Common myeloid progenitor, CD34-positive (primary cell): Measurements from ENCODE around the gene S100A8.

Source experiments
- CTCF ChIA-PET: fragments of 350-600 bp; sonication (Branson Sonifier 250); formaldehyde crosslinking; loops from one replicate; lab custom pipeline; 2021; ENCODE audit warnings: antibody characterized with exemption; lab: Charles Lee
- POLR2A ChIA-PET: fragments of 350-600 bp; sonication (Branson Sonifier 250); formaldehyde crosslinking; loops from one replicate; lab custom pipeline; 2021; ENCODE audit warnings: antibody characterized with exemption; lab: Charles Lee
- DNase-seq, 3 donors: peaks; one replicate each; pipeline versions ENCODE4 v3.0.0 to v3.0.0-alpha.2; 2013
- H3K27ac ChIP-seq, 2 experiments: 1 replicate in 1 of 2; 2 replicates in 1 of 2; pipeline ENCODE4 v1.7.0; 2013; ENCODE audit warnings: inconsistent platforms in 2 of 2, low read length in 2 of 2, mild to moderate bottlenecking in 2 of 2, low read depth in 1 of 2, moderate library complexity in 1 of 2; ENCODE audit not compliant: severe bottlenecking in 2 of 2, insufficient read depth in 1 of 2, poor library complexity in 1 of 2
- H3K27me3 ChIP-seq, 5 experiments: replicated peaks in 2 of 5; 1 replicate in 3 of 5; 2 replicates in 2 of 5; pipeline versions ENCODE4 v1.6.1 to v1.7.0; 2013; ENCODE audit warnings: low read length in 4 of 5, mild to moderate bottlenecking in 2 of 5, moderate library complexity in 2 of 5, inconsistent platforms in 1 of 5; ENCODE audit not compliant: insufficient read depth in 5 of 5, control insufficient read depth in 4 of 5
- H3K36me3 ChIP-seq, 4 experiments: 1 replicate in 2 of 4; 2 replicates in 2 of 4; pipeline versions ENCODE4 v1.6.1 to v1.7.0; 2013; ENCODE audit warnings: low read length in 3 of 4, control low read depth in 1 of 4, mild to moderate bottlenecking in 1 of 4; ENCODE audit not compliant: control insufficient read depth in 4 of 4, insufficient read depth in 4 of 4
- H3K4me1 ChIP-seq, 4 experiments: 1 replicate in 3 of 4; 2 replicates in 1 of 4; pipeline versions ENCODE4 v1.6.1 to v1.7.1; 2013; ENCODE audit warnings: low read length in 3 of 4, mild to moderate bottlenecking in 3 of 4, control low read depth in 1 of 4, inconsistent platforms in 1 of 4, moderate library complexity in 1 of 4; ENCODE audit not compliant: control insufficient read depth in 4 of 4, insufficient read depth in 4 of 4; ENCODE audit errors: control extremely low read depth in 1 of 4
- H3K4me3 ChIP-seq, 7 experiments: 1 replicate in 4 of 7; 2 replicates in 3 of 7; pipeline versions ENCODE4 v1.5.1 to v1.7.0; 2013; ENCODE audit warnings: mild to moderate bottlenecking in 7 of 7, low read length in 6 of 7, moderate library complexity in 6 of 7, inconsistent platforms in 2 of 7, low read depth in 2 of 7, control low read depth in 1 of 7; ENCODE audit not compliant: insufficient read depth in 4 of 7, control insufficient read depth in 1 of 7; ENCODE audit errors: extremely low read depth in 1 of 7
- H3K9me3 ChIP-seq, 5 experiments: 1 replicate in 4 of 5; 2 replicates in 1 of 5; pipeline versions ENCODE4 v1.6.1 to v1.7.1; 2013; ENCODE audit warnings: low read length in 4 of 5, mild to moderate bottlenecking in 2 of 5, inconsistent platforms in 1 of 5, low read depth in 1 of 5, moderate library complexity in 1 of 5; ENCODE audit not compliant: control insufficient read depth in 4 of 5, insufficient read depth in 2 of 5; ENCODE audit errors: control extremely low read depth in 1 of 5
- WGBS: methylation state at CpG from one replicate; pipeline ENCODE4 v1.1.5; 2013; ENCODE audit not compliant: insufficient coverage; 5-methylcytosine and 5-hydroxymethylcytosine counted together

Gene S100A8

DNA sequence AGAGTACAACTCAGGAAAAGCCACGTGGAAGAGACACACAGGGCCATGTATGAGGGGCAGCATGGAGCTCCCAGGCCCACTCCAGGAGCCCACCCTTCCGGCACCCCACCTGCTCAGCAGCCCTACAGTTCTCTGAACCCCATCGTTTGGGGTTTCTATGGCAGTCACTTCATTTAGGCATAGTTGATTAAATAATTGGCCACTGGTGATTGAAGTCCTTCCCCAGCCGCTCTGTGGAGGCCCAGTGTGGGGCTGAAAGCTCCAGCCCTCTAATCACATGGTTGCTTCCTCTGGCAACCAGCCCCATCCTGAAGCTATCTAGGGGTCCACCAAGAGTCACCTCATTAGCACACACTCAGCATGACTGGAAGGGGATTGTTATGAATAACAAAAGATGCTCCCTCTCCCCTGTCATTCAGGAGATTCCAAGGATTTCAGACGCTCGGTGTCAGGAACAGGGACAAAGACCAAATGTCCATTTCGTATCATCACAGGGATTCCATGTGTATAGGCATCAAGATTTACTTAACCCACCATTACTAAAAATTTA is 13.3 kb upstream of the S100A8 start:
- CTCF ChIA-PET = interaction anchor here (1.1 to 7.8 kb wide), 7 partner anchors 11 to 55 kb away, joined by 3 to 97 read pairs (median 3); partner anchors contain the start of genes PGLYRP4, S100A12, S100A8 and S100A9
- 98% methylated on average over 6 of the region's 7 CpGs for WGBS
- H3K27me3 ChIP-seq = peaks cover 0 to 3% (median 3%) of the 10 kb centered on the region in 5 experiments
- H3K36me3 ChIP-seq = no peaks in the 10 kb centered on the region
- H3K27ac ChIP-seq = no peak overlapping the region
- no peaks in the 10 kb centered on the region for H3K9me3 ChIP-seq
- no peak for DNase-seq
- no peak overlapping the region for H3K4me3 ChIP-seq
- H3K4me1 ChIP-seq = no peaks in the 10 kb centered on the region
- POLR2A ChIA-PET = no interaction called here

- CTCF ChIA-PET = interaction anchor here (1.1 to 7.8 kb wide), 6 partner anchors 10 to 55 kb away, joined by 3 to 97 read pairs (median 4); partner anchors contain the start of genes PGLYRP4, S100A12, S100A8 and S100A9
- Histone ChIP-seq H3K36me3 (no peaks in the 10 kb centered on the region), H3K9me3 (no peaks in the 10 kb centered on the region), H3K4me1 (no peaks in the 10 kb centered on the region), H3K27me3 (peaks cover 0 to 3% (median 2%) of the 10 kb centered on the region in 5 experiments), H3K27ac (no peak overlapping the region), H3K4me3 (no peak overlapping the region)
- POLR2A ChIA-PET = no interaction called here
- no peak for DNase-seq
- WGBS = 96% methylated on average over 6 of the region's 11 CpGs
These were observed 12.7 kb upstream of the S100A8 start for GRCh38 chr1:153403421-153404085.

DNA sequence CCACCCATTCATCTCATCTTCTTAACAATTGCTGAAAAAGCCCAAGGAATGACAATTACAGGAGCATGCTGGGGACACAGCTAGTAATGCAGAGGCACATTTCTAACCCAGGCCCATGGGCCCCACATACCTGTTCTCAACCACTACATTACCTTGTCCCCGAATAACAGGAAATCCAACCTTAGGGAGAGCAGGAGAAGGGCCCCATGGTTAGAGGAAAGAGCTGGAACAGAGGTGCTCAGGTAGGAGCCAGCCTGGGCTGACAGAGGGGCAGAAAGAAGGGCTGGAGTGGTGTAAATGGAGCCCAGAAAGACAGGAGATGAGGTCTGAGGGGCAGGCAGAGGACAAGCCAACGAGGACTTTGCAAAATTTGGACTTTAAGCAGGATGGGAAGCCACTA is 11.4 kb upstream of the S100A8 start:
- no peak for DNase-seq
- CTCF ChIA-PET = interaction anchor here (0.8 to 7.8 kb wide), 3 partner anchors 9 to 48 kb away, joined by 3 to 97 read pairs (median 3); partner anchors contain the start of gene S100A9
- no peaks in the 10 kb centered on the region for H3K9me3 ChIP-seq
- H3K4me1 ChIP-seq = peaks cover 0 to 3% (median 0%) of the 10 kb centered on the region in 4 experiments
- no peaks in the 10 kb centered on the region for H3K36me3 ChIP-seq
- no peak overlapping the region for H3K27ac ChIP-seq
- WGBS = 80% methylated on average over 1 of the region's 2 CpGs
- H3K4me3 ChIP-seq = no peak overlapping the region
- H3K27me3 ChIP-seq = peaks cover 0 to 3% (median 0%) of the 10 kb centered on the region in 5 experiments
- POLR2A ChIA-PET = no interaction called here

GRCh38 chr1:153401461-153401860 is 10.6 kb upstream of the S100A8 start:
- CTCF ChIA-PET = interaction anchor here (0.8 to 7.8 kb wide), 2 partner anchors 28 to 47 kb away, joined by 3 to 97 read pairs; partner anchors contain the start of gene S100A9
- Histone ChIP-seq H3K4me1 (peaks cover 0 to 3% (median 0%) of the 10 kb centered on the region in 4 experiments), H3K36me3 (no peaks in the 10 kb centered on the region), H3K27ac (no peak overlapping the region), H3K9me3 (no peaks in the 10 kb centered on the region), H3K27me3 (peaks cover 0 to 3% (median 0%) of the 10 kb centered on the region in 5 experiments), H3K4me3 (no peak overlapping the region)
- POLR2A ChIA-PET = no interaction called here
- WGBS = 95% methylated on average over 3 of the region's 9 CpGs
- DNase-seq = no peak

GRCh38 chr1:153400244-153400643 is 9.4 kb upstream of the S100A8 start:
- Histone ChIP-seq H3K27ac (no peak overlapping the region), H3K27me3 (peaks cover 0 to 3% (median 0%) of the 10 kb centered on the region in 5 experiments), H3K4me3 (no peak overlapping the region), H3K4me1 (peaks cover 0 to 3% (median 0%) of the 10 kb centered on the region in 4 experiments), H3K9me3 (no peaks in the 10 kb centered on the region), H3K36me3 (no peaks in the 10 kb centered on the region)
- WGBS = 100% methylated on average over 2 of the region's 5 CpGs
- ChIA-PET CTCF (interaction anchor here (1.4 to 2.7 kb wide), 2 partner anchors 28 to 46 kb away, joined by 3 to 20 read pairs; no protein-coding TSS in a partner anchor), POLR2A (no interaction called here)
- DNase-seq = no peak

DNA sequence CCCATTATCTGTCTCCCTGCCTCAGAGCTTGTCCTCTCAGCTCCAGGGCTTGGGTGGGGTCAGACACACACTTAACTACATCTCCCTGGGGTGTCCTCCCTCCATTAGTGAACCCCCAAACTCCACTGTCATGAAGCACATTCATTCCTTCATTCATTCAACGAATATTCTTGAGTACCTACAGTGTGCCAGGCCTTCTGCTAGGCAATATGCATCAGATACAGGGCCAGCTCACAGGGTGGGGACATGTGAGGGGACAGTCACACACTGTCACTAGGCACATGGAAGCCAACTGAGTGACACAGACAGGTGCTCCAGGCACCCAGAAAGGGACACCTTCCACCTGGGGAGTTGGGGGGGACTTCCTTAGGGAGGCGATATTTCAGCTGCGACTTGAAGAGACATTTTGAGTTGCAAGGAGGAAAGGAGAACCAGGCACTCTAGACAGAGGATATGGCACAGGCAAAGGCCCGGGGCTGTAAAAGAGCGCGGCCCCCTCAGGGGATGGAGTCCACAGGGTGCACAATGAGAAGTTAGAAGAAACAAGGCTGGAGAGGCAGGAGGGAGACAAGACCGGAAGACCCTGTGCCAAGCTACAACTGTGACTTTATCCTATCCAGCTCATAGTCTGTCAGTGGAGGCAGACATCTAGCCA is 8.7 kb upstream of the S100A8 start:
- POLR2A ChIA-PET = no interaction called here
- Histone ChIP-seq H3K27me3 (peaks cover 0 to 3% (median 0%) of the 10 kb centered on the region in 5 experiments), H3K36me3 (no peaks in the 10 kb centered on the region), H3K4me1 (peaks cover 0 to 3% (median 0%) of the 10 kb centered on the region in 4 experiments), H3K27ac (no peak overlapping the region), H3K4me3 (no peak overlapping the region), H3K9me3 (no peaks in the 10 kb centered on the region)
- 98% methylated on average over 6 of the region's 7 CpGs for WGBS
- CTCF ChIA-PET = interaction anchor here (1.4 to 2.7 kb wide), 2 partner anchors 29 to 45 kb away, joined by 3 to 20 read pairs; no protein-coding TSS in a partner anchor
- DNase-seq = no peak
